Anterior cingulate cortex (tissue), 58 donors: Measurements from ENCODE around the gene ADGRD1.
"Not testable (repeated sequence)": the region's sequence is repeated elsewhere in the genome, so short reads cannot be mapped to it uniquely, and the experiment has no call there.

ENCODE experiments used
- DNase-seq, 58 donors: peaks; one replicate each; lab custom pipeline; 2025; lab: John Stamatoyannopoulos, UW

Gene ADGRD1

DNA sequence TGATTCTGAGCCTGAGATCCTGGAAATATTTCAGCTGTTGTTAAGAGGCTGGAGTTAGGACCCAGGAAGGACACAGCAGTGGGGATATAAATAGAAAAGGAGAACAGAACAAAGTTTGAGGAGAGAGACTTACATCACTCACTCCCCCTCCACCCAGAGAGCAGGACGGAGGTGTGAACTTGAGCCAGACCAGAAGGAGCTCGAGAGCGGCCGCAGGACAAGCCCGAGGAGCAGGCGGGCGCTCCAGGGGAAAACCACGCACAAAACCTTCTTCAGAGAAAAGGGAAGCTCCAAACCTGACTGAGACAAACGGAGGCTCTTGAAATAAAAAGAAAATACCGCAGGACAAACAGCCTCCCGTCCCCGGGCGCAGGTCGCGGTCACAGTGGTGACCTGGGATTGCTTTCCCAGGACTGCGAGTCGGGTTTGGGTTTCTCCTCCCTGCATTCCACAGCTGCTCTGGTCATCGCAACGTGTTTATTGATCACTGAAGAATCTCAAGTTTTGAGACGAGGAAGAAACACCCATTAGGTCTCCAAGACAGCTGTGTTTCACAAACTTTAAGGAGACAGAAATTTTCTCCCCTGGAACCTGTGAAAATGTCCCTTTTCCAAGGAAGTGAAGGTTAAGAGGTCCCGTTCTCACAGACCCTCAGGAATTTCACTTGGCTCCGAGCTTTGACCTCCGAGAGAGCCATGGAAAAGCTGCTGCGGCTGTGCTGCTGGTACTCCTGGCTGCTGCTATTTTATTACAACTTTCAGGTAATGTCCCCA is at the start of gene ADGRD1:
Gene ADGRD1, plus strand, starts transcription at position 137 of the 773 bp plus-strand sequence. Its CDS starts 559 bp downstream, at position 696.
- DNase-seq, result peak in 2 of 58 donors; percentile 25 to 28

DNA sequence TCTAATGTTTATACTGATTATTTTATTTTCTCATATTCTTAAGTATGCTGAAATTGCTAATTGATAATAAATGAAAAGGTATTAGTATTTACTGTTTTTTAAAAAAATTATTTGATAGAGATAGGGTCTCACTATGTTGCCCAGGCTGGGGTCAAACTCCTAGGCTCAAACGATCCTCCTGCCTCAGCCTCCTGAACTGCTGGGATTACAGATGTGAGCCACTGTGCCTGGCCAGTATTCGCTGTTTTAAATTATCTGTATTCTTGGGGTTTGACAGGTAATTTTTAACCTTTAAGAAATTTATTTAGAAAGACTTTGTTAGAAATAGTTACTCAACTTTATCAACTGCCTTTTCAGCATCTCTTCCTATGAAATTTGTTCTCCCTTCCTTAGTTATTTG is 49.6 kb upstream of the ADGRD1 start:
- no peak for DNase-seq

DNA sequence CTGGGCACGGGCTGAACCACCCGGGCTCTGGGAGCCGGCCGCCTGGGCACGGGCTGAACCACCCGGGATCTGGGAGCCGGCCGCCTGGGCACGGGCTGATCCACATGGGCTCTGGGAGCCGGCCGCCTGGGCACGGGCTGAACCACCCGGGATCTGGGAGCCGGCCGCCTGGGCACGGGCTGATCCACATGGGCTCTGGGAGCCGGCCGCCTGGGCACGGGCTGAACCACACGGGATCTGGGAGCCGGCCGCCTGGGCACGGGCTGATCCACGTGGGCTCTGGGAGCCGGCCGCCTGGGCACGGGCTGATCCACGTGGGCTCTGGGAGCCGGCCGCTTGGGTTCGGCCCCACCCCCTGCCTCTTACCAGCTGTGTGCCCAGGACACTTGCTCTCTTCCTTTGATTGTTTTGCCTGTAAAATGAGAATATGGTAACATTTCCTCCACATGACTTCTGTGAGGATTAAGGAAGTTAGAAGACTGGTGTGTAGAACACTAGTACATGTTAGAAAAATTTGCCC is 48.7 kb upstream of the ADGRD1 start:
- not testable (repeated sequence) for DNase-seq

DNA sequence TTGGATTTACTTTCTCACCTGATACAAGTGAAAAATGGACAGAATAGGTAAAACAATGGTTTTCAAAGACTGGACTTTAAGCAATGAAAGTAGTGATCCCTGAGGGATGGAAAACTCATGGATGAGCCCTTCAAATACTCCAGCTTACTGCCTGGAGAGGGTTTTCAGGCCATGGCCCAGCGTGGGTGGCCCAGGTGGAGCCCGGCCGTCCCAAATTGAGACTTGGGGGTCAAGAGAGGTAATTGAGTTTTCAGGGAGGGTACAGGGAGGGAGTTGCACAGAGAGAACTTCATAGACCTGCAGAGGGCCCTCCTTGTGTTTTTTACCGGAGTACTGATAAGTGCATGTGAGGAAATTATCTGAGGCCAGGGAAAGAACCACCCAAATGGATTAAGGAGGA is 44.6 kb upstream of the ADGRD1 start:
- DNase-seq, result no peak

DNA sequence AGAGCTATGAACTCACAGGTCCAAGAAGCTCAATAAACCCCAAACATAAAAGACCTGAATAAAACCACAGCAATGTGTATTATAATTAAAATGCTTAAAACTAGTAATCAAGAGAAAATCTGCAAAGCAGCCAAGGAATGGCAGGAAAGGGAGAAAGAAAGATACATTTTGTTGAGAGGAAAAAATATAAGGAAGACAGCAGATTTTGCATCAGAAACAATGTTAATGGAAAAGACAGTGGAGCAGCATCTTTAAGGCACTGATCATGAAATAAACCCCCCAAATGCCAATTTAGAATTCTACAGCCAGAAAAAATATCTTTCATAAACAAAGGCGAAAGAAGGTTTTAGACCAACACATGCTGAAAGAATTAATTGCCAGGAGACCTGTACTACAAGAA is 42.5 kb upstream of the ADGRD1 start:
- no peak for DNase-seq

DNA sequence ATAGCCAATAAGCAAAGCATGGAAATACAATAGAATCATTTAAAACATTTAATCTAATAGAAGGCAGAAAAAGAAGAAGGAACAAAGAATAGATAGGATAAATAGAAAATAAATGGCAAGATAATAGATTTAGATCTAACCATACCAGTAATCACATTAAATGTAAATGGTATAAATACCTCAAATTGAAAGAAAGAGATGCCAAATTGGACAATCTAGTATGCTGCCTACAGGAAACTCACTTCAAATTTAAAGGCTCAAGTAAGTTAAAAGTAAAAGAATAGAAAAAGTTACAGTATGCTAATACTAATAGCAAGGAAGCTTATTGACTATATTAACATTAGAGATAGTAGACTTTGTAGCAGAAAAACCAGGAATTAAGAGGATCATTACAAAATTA is 41.8 kb upstream of the ADGRD1 start:
- DNase-seq, result no peak

DNA sequence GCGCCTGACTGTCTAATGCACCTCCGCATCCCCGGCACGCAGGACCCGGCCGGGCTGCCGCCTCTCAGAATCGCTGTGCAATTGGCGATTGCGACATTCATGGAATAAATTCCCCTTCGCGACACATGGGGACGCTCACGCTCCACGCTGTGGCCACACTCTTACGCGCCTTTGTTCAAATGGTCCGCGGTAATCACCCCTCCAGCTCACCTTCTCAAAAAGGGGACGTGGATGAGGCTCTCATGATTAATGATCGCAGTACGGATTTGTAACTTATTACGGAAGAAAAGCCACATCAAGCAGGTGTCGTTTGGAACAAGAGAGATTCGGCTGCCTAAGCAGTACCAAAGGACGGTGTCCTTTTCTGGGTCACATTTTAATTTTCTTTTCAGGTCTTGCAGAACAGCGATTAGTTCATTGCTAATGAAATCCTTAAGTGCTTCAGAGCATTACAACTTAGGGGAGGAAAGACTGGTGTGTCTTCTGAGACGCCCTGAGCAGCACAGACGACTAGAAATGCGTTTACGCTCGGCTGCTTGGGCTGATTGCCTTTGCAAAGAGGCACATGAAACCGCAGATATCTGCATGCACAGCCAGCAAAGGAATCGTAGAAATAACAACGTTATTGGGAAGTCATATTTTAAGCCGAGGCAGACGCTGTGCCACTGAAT is 37.3 kb upstream of the ADGRD1 start:
- DNase-seq, result peak in 52 of 58 donors; percentile 4 to 70 (median 34)

DNA sequence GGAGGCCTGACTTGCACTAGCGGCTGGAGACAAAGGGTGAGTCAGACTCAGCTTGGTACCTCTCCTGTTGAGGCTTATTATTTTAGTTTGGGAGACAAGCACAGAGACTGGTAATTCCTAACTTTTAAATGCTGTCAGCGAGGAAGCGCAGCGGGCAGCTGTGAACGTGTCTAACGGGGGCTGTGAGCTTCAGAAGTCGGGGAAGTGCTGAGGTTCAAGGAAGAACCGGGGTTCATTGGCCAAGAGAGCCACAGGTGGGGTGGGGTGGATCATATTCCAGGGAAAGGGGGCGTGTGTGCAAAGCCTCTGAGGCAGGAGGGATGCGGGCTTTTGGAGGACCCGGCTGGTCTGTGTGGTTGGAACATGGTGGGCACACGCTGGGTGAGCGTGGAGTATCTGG is 36.1 kb upstream of the ADGRD1 start:
- no peak for DNase-seq

DNA sequence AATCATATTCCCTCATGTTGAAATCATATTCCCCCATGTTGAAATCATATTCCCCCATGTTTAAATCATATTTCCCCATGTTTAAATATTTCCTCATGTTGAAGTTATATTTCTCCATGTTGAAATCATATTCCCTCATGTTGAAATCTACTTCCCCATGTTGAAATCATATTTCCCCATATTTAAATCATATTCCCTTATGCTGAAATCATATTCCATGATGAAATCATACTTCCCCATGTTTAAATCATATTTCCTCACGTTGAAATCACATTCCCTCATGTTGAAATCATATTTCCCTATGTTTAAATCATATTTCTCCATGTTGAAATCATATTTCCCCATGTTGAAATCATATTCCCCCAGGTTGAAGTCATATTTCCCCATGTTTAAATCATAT is 34.6 kb upstream of the ADGRD1 start:
- no peak for DNase-seq

DNA sequence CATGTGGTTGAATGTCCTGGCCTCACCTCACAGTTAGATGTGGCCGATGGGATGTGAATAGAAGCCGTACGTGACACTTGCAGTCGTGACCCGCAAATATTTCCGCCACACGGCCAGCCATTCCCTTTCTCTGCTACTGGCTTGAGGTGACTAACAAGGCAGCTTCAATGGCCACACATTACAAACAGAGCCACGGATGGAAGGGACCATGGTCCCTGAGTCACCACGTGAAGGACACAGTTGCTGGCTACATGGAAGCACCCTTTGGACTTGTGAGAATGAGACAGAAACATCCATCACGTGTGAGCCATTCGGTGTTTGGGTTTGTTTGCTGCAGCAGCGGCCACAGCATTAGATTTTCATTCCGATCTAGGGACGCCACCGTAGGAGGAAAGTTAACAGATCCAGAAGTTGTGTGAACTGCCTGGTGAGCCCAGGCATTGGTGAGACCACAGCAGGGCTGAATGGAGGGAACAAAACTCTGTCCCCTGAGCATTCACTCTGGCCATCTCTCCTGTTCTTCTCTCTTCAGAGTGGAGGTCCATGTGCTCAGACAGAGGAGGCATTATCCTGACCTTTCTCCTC is 33.5 kb upstream of the ADGRD1 start:
- no peak for DNase-seq

DNA sequence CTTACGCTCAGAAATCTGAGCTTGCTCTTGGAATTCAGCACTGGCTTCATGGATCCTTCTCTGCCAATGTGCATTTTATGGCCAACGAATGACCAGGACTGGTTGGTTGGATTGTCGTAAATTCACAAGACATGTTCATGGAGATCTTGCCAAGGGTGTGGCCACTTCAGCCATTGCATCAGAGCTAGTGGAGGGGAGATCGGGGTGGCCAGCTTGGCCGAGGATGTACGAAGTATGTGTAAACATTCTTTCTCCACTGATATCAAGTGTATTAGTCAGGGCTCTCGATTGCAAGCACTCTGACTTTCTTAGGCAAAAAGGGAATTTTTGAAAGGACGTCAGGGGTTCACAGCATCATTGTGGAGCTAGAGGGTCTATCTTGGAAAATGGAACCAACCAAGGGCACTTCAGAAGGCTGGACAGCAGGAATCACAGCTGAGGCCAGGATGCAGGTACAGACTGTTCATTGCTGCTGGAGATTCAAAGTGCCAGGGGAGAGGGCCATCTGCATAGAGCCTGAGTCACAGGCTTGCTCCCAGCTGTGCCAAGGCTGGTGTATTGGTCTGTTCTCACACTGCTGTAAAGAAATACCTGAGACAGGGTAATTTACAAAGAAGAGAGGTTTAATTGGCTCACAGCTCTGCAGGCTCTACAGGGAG is 32.9 kb upstream of the ADGRD1 start:
- DNase-seq, result no peak

DNA sequence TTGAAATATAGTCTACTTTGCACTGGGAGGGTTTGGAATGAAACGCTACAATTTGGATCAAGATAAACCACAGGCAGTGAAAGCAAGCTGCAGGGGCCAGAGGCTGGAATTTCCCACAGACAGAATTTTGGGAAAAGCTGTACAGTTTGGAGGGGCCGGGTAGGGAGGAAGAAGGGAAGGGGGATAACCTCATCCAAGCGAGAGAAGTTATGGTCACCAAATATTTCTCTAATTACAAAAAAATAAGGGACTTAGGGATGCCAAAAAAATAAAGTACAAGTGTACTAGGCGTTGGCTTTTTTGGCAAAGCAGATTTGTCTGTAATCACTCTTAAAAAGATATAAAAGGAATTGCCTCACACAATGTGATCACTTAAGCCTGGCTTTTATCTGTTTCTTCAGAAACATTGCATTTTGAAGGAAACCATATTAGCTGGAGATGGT is 31.2 kb upstream of the ADGRD1 start:
- DNase-seq, result no peak

DNA sequence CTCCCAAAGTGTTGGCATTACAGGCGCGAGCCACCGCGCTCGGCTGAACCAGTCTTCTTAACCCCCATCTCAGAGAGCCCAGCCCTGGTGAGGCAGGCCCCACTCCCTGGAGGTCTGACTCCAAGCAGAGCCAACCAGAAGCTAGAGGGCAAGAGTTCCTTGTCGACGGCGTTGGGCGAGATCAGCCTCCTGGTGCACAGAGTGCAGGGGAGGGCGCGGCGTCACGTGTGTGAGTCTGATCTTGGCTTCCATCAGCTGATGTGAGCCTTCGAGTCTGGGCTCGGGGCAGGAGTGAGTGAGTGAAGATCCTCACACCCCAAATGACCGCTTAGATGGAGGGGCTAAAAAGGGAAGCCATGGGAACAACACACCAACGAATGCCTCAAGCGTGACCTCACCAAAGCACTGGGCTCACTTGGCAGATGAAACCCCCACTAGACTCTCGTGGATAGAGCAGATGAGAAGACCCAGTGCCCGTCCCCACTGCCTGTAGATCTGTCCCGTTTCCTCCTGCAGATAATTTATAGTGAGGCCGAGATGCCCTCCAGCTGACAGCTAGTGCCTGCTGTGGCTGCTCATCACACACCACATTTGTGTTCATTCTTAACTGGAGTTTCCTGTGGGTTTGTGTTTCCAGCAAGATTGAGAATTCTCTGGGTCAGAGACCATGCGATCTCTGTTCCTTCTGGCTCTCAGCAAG is 28.6 kb upstream of the ADGRD1 start:
- DNase-seq, result no peak

DNA sequence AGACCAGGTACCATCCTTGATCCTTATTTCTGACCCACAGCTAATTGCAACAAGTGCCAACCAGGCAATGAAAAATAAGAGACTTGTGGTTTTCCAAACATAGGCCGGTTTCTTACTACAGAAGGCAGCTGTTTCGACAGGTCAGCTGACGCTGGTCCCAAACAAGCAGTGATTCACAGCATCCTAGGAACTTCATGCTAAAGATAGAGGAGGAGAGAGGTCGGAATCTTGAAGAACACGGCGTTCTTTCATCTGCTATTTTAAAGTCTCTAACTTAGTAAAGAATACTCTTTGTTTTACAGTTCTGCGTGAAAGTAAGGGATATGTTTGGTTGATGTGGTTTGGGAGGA is 28.1 kb upstream of the ADGRD1 start:
- peak in 14 of 58 donors; percentile 2 to 45 (median 17) for DNase-seq

DNA sequence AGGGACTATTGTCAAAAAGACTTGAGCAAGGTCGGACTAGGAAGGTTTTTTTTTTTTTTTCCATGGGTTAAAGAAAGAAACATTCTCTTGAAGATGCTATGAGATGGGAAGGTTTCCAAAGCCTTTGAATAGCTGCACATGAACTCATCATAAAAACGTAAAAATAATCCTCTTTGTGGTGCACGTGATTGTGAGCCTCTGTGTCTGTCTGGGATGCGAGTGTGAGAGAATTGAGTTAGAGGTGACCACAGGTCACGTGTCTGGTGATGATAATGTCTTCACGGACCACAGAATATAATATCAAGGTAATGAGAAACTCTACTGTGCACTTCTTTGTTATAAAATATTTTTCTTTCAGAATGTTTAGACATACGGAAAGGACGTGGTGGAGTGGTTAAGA is 24.3 kb upstream of the ADGRD1 start:
- DNase-seq, result no peak

DNA sequence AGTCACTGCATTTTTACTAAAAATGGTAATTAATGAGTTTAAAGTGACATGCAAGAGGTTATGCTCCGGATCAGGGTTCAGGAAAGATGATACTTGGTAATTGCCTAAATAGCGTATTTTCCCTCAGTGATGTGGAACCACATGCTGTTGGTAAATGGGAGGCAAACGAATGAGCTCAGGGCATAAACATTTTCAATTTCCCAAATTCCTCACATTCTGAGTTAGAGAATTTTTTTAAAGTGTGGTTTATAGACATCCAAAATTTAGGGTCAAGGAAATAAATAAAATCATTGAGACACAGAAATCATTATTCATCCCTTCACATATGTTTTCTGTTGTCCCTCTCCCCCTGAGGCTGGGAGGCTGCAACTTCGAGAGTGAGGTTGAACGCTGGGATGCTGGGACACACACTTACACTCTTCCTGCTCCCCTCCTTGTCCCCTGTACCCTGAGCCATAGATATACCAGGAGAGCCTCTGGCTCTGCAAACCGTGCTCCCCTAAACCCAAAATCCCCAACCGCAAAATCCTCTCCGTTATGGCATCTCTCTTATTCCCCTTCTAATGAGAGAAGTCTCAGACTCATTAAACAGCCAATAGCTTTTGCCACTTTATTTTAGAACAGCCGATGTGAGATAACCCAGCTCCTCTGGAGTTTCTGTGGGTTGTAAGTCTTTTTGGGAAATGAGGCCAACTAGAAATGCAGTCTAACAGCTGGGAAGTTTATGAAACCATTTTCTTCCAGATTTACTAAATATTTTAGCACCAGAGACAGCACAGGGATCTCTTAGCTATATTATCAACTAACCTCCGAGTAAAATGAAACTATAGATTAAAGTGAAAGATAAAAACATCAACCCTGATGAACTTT is 21.4 kb upstream of the ADGRD1 start:
- no peak for DNase-seq

DNA sequence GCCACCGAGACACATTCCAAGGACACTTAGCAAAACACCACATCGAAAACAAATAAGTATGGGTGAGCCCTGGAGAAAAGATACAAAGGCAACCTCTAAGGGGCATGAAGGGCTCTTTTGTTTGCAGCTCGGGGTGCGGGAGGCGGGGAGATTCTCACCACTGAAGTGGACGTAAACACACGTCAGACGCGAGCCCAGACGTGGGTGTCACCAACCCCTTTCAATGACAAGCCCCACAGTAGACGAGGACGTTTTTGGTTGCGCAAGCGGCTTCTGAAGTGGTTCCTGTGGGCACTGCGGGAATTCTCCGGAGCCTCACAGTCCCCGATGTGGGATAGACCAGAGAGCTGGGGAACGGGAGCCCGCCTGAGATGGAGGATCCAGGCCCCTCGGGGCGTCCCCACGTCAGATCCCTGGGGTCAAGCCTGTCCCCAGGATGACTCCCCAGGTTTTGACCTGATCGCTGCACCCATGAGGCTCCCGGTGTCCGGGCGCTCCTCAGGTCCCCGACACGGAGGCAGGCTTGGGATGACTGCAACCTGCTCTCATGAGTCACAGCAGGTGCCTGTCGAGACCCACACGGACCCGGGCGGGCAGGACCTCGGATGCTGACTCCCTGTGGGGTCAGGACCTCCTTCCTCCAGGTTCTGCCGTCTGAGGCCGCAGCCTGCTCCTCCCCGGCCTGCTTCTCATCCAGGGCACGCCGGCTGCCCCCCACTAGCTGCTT is 20.3 kb upstream of the ADGRD1 start:
- DNase-seq, result peak in 1 of 58 donors; percentile 28

DNA sequence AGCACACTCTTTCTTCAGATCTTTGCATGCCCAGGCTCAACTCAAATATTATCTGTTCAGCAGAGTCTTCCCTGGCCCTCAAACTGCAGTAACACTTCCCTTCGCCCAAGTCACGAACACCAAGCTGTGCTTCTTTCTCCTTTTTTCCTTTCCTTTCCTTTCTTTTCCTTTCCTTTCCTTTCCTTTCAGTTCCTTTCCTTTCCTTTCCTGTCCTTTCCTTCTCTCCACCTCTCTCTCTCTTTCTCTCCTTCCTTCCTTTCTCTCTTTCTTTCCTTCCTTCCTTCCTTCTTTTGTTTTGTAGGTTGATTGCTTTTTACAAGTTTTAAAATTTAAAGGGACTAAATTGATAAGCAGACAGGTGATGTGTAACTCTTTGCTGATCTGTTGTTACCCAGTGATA is 19.0 kb upstream of the ADGRD1 start:
- no peak for DNase-seq

DNA sequence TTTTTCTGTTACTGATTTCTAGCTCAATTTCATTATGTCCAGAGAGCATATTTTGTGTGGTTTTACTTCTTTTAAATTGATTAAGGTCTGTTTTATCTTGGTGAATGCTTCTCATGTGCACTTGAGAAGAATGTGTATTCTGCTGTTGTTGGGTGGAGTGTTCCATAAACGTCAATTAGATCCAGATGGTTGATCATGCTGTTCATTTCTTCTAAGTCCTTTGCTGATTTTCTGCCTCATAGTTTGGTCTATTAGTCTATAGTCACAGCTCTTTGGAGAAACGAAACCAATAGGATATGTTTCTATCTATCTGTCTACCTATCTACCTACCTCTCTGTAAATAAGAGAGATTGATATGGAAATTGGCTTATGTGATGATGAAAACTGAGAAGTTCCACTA is 17.1 kb upstream of the ADGRD1 start:
- DNase-seq, result no peak
